ENCODE results near the gene CCDC81. TPM values are rescaled to one million over a fixed set of nuclear protein-coding genes. Genes with fewer than 3 reads are reported as not detected.

CCDC81 gene
- total and polyA plus RNA-seq, 2 of the 4 experiments (the other 2 are of a cell fraction), result 3.1 to 6.5 TPM

DNA sequence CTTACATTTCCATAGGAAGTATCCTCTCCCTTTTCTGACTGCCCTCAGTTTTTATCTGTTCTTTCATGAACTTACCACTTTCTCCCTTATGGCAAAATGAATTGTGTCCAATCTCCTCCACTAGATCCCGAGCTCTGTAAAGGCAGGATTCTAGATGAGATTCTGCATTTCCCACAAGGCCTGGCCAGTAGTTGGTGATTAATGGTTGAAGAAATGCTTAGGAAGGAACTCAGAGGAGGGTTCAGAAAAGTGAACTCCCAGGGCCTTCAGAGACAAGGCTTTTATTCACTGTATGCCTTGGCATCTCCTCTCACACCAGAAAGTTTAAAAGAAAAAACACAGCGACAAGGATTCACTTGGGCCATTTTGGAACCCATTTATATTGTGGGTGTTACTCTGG lies 66.2 kb downstream of the CCDC81 start:
- Histone ChIP-seq H3K4me2 (ENCODE audit: low read depth, low read length) (no peak overlapping the region), H2AK5ac (ENCODE audit: low read depth, low read length) (no peak overlapping the region)
- CTCF ChIA-PET, result no interaction called here

More for the DNA sequence above, 66.2 kb downstream of the CCDC81 start:
- dilution Hi-C loops (cut with HindIII; ENCODE audit: low sequenced_read_pairs, unreplicated experiment) (no loop called here), in situ Hi-C loops (cut with MboI; ENCODE audit: low sequenced_read_pairs) (loop anchor here (25.0 kb wide), 1 partner anchor 846 kb away; no protein-coding TSS in a partner anchor), intact Hi-C loops (cut with micrococcal nuclease) (no loop called here)
- WGBS, 2 experiments (ENCODE audit: extremely low coverage in 2 of 2, insufficient read length in 1 of 2), result no CpG with 5 or more reads among the region's 2 CpGs
- no peak overlapping the region; the same call in 1 of the 2 replicates for H4K91ac ChIP-seq (ENCODE audit: insufficient read depth, low read depth, low read length)
- no peak overlapping the region for H3K56ac ChIP-seq (ENCODE audit: extremely low read depth, insufficient read depth, low read length)
- no peak overlapping the region for H3K14ac ChIP-seq (replicated peaks; ENCODE audit: low read depth, low read length)
- H2BK15ac ChIP-seq (ENCODE audit: low read depth, low read length), result no peak overlapping the region
- no peak overlapping the region for H3K4me3 ChIP-seq (ENCODE audit: insufficient read depth, low read depth, low read length)
- H3K27ac ChIP-seq (ENCODE audit: insufficient read depth, low read length), result no peak overlapping the region
- no peak overlapping the region; the same call in 1 of the 2 replicates for H3K23ac ChIP-seq (ENCODE audit: low read depth, low read length)
- POLR2A ChIA-PET (ENCODE audit: unreplicated experiment), result no interaction called here
- no peak overlapping the region for H2BK5ac ChIP-seq (ENCODE audit: low read depth, low read length, poor library complexity, severe bottlenecking)
- TF ChIP-seq, protein P1, sequence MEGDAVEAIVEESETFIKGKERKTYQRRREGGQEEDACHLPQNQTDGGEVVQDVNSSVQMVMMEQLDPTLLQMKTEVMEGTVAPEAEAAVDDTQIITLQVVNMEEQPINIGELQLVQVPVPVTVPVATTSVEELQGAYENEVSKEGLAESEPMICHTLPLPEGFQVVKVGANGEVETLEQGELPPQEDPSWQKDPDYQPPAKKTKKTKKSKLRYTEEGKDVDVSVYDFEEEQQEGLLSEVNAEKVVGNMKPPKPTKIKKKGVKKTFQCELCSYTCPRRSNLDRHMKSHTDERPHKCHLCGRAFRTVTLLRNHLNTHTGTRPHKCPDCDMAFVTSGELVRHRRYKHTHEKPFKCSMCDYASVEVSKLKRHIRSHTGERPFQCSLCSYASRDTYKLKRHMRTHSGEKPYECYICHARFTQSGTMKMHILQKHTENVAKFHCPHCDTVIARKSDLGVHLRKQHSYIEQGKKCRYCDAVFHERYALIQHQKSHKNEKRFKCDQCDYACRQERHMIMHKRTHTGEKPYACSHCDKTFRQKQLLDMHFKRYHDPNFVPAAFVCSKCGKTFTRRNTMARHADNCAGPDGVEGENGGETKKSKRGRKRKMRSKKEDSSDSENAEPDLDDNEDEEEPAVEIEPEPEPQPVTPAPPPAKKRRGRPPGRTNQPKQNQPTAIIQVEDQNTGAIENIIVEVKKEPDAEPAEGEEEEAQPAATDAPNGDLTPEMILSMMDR (conservative IDR thresholded peaks at IDR 0.05; ENCODE audit: low read depth, low read length), result no peak
- TF ChIP-seq SMC3 (IDR thresholded peaks at IDR 0.05; ENCODE audit: low read depth, low read length), result no peak
- no peak for TF ChIP-seq RAD21 (IDR thresholded peaks at IDR 0.05; ENCODE audit: low read length)
- TF ChIP-seq, protein P2, sequence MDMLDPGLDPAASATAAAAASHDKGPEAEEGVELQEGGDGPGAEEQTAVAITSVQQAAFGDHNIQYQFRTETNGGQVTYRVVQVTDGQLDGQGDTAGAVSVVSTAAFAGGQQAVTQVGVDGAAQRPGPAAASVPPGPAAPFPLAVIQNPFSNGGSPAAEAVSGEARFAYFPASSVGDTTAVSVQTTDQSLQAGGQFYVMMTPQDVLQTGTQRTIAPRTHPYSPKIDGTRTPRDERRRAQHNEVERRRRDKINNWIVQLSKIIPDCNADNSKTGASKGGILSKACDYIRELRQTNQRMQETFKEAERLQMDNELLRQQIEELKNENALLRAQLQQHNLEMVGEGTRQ (IDR thresholded peaks at IDR 0.05; ENCODE audit: low read depth, low read length), result no peak
- no peak for TF ChIP-seq RFX5 (IDR thresholded peaks at IDR 0.05; ENCODE audit: low read depth, low read length)
- TF ChIP-seq MAFK (IDR thresholded peaks at IDR 0.05; ENCODE audit: low read depth, low read length), result no peak
- no peak for TF ChIP-seq MXI1 (IDR thresholded peaks at IDR 0.05; ENCODE audit: borderline replicate concordance, low read depth, low read length)
- no peak for TF ChIP-seq CHD1 (IDR thresholded peaks at IDR 0.05; ENCODE audit: low read depth, low read length)
- no peak for TF ChIP-seq BHLHE40 (IDR thresholded peaks at IDR 0.05; ENCODE audit: low read depth, low read length)
- no peak for TF ChIP-seq MAZ (IDR thresholded peaks at IDR 0.05; ENCODE audit: borderline replicate concordance, low read depth, low read length)
- TF ChIP-seq, protein P3, sequence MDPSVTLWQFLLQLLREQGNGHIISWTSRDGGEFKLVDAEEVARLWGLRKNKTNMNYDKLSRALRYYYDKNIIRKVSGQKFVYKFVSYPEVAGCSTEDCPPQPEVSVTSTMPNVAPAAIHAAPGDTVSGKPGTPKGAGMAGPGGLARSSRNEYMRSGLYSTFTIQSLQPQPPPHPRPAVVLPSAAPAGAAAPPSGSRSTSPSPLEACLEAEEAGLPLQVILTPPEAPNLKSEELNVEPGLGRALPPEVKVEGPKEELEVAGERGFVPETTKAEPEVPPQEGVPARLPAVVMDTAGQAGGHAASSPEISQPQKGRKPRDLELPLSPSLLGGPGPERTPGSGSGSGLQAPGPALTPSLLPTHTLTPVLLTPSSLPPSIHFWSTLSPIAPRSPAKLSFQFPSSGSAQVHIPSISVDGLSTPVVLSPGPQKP (IDR thresholded peaks at IDR 0.05; ENCODE audit: borderline replicate concordance, low read depth, low read length), result no peak
- TF ChIP-seq NFE2L2 (IDR thresholded peaks at IDR 0.05; ENCODE audit: low read depth, low read length), result no peak
- TF ChIP-seq POLR2A (IDR thresholded peaks at IDR 0.05; ENCODE audit: low read depth, low read length), result no peak
- TF ChIP-seq CEBPB (IDR thresholded peaks at IDR 0.05; ENCODE audit: low read depth, low read length), result no peak
- no peak for TF ChIP-seq FOS (IDR thresholded peaks at IDR 0.05; ENCODE audit: low read depth, low read length)
- ATAC-seq (ENCODE audit: low read depth) (no peak), DNase-seq (no peak)
- no peak overlapping the region for H4K8ac ChIP-seq (ENCODE audit: low read depth in 2 of 2, low read length in 2 of 2)
- H3K4ac ChIP-seq (ENCODE audit: low read depth, low read length), result no peak overlapping the region
- H2BK120ac ChIP-seq (ENCODE audit: low read depth, low read length), result no peak overlapping the region
- H3K4me1 ChIP-seq (ENCODE audit: control insufficient read depth, insufficient read depth, low read length), result peaks cover 10% of the 10 kb centered on the region; the same call in 1 of the 2 replicates
- H3K9me1 ChIP-seq (ENCODE audit: insufficient read depth, low read length), result 0 out of 2 replicates have a peak, but pooled peaks cover 4% of the 10 kb centered on the region
- H2AFZ ChIP-seq (replicated peaks; ENCODE audit: low read length, poor library complexity), result no peak overlapping the region
- no peaks in the 10 kb centered on the region for H3K9me3 ChIP-seq (ENCODE audit: control insufficient read depth, insufficient read depth, low read length)
- H3K9ac ChIP-seq (ENCODE audit: low read depth, low read length), result no peak overlapping the region
- no peak overlapping the region for H2BK20ac ChIP-seq (ENCODE audit: low read depth, low read length)
- H3K18ac ChIP-seq (ENCODE audit: low read depth, low read length), result no peak overlapping the region
- no peaks in the 10 kb centered on the region for H4K20me1 ChIP-seq (ENCODE audit: insufficient read depth, low read length)
- BruUV-seq (replicated peaks), result no TSS peak
- no peaks in the 10 kb centered on the region for H3K27me3 ChIP-seq (ENCODE audit: control insufficient read depth, insufficient read depth, low read length)
- no peak overlapping the region for H2AK9ac ChIP-seq (replicated peaks; ENCODE audit: low read depth, low read length, poor library complexity)
- no peaks in the 10 kb centered on the region for H3K36me3 ChIP-seq (ENCODE audit: control insufficient read depth, insufficient read depth, low read length)
- no peaks in the 10 kb centered on the region for H3K79me1 ChIP-seq (ENCODE audit: low read depth in 1 of 2, low read length in 2 of 2)
- H4K5ac ChIP-seq (ENCODE audit: low read depth, low read length), result no peak overlapping the region
